GM18519 (cell line): ENCODE results near the gene PLA2G4B.

Source experiments
- ATAC-seq: cut with Tn5 transposase; IDR thresholded peaks from one replicate; pipeline ENCODE4 v1.9.1; 2021; ENCODE audit warnings: mild to moderate bottlenecking, moderate library complexity; ENCODE audit not compliant: unreplicated experiment, low FRiP score

The PLA2G4B gene

DNA sequence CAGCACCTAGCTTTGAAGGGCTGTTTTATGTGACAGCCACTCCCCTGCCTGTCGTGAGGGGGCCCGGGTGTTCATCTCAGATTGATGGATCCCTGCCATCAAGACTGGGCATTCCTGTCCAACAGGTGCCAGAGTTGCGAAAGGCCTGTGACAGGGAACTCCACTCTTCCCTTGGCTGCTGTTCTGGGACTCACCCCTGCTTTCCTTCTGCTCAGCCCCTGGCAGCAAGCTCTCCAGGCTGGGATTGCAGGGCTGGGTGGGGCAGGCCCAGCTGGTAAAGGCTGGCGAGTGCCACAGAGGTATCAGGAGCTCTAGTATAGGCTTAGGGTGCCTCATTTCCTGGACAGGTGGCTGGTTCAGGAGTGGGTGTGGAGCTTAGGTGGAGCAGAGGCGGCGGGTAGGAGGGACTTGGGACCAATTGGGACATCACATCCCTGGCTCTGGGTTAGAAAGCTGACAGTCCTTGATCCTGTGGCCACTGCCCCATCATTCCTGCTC, at the start of gene PLA2G4B:
Gene PLA2G4B, plus strand, starts transcription at position 448 of the 498 bp plus-strand sequence. CDS start 67 bp downstream, outside the sequence.
- no peak for ATAC-seq

GRCh38 chr15:41789236-41789635, 49.4 kb upstream of the PLA2G4B start:
- ATAC-seq: no peak

DNA sequence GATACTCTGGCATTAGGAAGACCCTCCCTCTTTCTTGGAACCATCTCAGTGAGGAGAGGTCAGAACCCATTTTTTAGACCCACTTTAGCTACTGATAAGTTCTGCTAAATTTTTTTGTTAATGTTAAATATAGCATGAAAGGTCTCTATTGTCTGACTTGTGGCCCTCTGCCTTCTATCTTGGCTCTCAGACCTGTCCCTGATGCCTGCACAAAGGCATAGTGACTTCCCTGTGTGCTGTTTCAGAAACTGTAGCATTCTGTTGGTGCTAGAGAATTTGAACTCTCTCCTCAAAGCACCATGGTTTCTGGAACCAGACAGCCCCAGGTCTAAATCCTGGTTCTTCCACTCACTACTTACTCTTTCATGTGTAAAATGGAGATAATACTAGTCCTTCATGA, 49.0 kb upstream of the PLA2G4B start:
- ATAC-seq: no peak

GRCh38 chr15:41790169-41790568, 48.5 kb upstream of the PLA2G4B start:
- ATAC-seq: no peak

GRCh38 chr15:41790756-41791546, 47.7 kb upstream of the PLA2G4B start:
- no peak for ATAC-seq

GRCh38 chr15:41791547-41791937, 47.1 kb upstream of the PLA2G4B start:
- ATAC-seq: no peak

GRCh38 chr15:41792000-41792637, 46.5 kb upstream of the PLA2G4B start:
- ATAC-seq: no peak

DNA sequence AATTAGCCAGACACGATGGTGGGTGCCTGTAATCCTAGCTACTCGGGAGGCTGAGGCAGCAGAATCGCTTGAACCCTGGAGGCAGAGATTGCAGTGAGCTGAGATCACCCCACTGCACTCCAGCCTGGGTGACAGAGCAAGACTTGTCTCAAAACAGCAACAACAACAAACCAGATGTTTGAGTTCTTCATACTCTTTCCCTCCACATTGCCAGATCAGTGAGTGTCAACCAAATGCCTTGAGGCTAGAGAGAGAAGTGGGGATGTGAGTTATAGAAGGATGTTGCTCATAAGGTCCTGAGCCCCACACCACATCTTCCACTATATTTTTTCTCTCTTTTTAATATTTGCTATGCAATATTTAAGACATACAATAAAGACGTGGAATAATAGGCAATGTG, 44.6 kb upstream of the PLA2G4B start:
- no peak for ATAC-seq

DNA sequence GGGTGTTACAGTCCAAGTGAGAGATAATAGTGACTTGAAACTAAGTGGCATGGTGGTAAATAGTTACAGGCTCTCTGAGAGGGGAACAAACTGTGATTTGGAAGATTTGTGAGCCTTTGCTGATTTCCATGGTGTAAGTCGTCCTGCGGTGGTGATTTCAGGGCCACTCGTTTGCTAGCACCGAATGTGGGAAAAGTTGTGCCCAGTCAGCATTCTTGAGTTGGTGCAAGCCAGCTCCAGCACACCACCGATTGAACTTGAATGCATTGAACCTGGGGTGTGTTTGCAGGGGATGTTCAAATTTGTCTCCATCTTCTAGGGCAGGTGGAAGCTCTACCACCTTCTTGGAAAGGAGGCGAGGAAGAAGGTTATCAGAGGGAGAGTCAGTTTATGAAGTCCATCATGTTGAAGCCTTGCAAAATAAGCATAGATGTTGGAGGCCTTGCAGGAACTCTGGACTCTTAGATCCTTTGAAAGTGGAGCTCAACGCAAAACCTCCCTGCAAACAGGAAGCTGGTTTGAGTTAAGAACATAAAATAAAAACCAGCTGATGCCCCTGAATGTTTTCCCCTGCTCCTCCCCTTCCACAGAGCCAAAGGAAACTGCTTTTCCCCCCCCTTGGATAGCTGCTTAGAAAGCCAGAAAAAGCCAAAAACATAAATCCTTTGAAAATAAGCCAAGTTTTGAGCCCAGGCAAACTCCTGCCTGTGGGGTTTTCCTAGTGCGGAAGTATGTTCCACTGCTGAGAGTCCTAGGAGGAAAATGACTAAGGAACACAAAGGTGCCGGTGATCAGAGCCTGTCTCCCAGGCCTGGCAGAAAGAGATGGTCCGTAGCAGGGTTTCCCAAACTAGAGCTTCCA, 42.4 kb upstream of the PLA2G4B start:
- ATAC-seq: no peak

- ATAC-seq: no peak
These were observed 41.3 kb upstream of the PLA2G4B start for GRCh38 chr15:41797201-41797944.

- ATAC-seq: no peak
These were observed 39.8 kb upstream of the PLA2G4B start for GRCh38 chr15:41798607-41799487.

DNA sequence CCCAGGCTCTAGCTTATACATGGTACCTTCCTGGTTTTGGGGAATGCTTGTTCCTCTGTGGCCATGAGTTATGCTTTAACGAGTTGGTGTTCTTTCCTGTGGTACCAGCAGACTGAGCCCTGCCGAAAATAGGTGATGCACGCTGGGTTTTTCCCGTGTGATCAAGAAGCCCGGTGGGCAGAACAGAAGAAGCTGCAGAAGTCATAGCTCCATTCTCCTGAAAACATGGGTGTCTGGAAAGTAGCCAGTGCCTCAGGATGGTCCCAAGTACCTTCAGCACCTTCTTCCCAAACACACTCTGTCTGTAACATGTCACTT, 39.2 kb upstream of the PLA2G4B start:
- ATAC-seq: no peak

DNA sequence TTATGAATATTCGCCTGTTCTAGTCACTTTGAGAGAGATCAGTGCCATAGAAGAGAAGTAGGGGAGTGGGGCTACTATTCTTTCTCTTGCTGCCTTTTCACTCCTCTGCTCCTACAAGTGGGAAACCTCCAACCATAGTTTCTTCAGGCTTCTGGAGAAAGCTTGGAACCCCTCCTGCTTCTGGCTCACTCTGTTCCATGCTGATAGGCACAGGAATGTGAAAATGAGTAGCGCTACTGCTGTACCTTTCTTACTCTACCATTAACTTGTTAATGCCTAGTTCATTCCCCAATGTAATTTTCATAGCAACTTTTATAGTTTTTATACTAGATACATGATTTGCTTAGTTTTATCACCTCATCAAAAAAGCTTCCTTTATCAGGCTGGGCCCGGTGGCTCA, 37.5 kb upstream of the PLA2G4B start:
- ATAC-seq: no peak

DNA sequence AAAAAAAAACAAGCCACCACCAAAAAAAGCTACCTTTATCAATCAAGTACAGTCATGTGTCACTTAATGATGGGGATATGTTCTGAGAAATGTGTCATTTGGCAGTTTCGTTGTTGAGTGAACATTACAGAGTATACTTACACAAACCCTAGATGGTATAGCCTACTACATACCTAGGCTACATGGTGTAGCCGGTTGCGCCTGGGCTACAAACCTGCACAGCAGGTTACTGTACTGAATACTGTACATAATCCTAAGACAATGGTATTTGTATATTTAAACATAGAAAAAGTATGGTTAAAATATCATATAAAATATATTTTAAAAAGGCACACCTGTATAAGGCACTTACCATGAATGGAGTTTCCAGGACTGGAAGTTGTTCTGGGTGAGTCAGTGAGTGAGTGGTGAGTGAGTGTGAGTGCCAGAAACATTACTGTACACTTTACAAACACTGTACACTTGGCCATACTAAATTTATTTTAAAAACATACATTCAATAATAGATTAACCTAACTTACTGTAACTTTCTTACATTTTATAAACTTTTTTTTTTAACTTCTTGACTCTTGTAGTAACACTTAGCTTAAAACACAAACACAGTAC, 36.7 kb upstream of the PLA2G4B start:
- no peak for ATAC-seq

DNA sequence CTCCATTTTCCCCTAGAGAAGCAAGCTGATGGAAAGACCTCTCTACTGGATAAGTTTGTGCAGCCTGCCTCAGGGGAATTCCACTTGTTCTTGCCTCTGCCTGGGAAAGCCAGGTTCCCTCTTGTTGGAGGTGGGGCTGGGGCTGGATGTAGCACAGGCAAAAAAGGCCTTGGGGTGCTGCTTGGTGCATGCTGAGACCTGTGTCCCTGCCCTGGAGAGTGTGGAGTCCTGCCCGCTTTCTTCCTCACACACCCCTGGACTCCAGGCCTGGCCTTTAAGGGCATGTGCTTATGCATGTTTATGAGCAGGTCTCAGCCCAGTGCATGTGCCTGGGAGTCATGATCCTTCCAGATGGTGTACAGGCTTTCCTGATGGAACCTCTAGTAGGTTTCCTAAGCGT, 34.3 kb upstream of the PLA2G4B start:
- ATAC-seq: no peak

- ATAC-seq: no peak
These were observed 33.6 kb upstream of the PLA2G4B start for GRCh38 chr15:41804916-41805666.

DNA sequence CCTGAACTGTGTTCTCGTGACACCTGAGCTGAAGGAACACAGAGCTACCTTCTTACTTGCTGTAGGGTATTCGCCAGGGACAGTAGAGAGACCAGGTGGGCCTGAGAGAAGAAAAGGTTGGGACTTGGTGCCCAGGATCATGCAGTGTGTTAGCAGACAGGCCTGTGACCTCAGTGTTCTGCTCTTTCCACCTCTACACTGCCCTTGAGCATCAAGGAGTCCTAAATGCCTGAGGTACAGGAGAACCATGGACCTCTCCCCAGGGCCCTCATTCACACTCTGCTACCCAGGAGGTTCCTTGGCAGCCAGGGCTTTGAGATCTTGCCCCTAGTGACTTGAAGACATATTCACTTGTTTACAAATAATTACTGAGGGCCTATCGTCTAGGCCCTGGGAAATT, 32.9 kb upstream of the PLA2G4B start:
- no peak for ATAC-seq
